Measurements from ENCODE around the gene GPR158.
"Not testable (repeated sequence)": the region's sequence is repeated elsewhere in the genome, so short reads cannot be mapped to it uniquely, and the experiment has no call there.

GPR158 gene

GRCh38 chr10:25308278-25308677, 133.5 kb downstream of the GPR158 start:
- in situ Hi-C loops (cut with HindIII; ENCODE audit: low sequenced_read_pairs) = no loop called here
- no peak overlapping the region for H3K4me3 ChIP-seq (ENCODE audit: low read depth, low read length)
- TF ChIP-seq CTCF (IDR thresholded peaks at IDR 0.05; ENCODE audit: low read depth, low read length) = no peak
- DNase-seq (ENCODE audit: low read depth, low spot score) = no peak

GRCh38 chr10:25317596-25318211, 142.9 kb downstream of the GPR158 start:
- H3K4me3 ChIP-seq (ENCODE audit: low read depth, low read length); DNase-seq (ENCODE audit: low read depth, low spot score); in situ Hi-C loops (cut with HindIII; ENCODE audit: low sequenced_read_pairs): not testable (repeated sequence)

GRCh38 chr10:25327273-25327672, 152.5 kb downstream of the GPR158 start:
- TF ChIP-seq CTCF (IDR thresholded peaks at IDR 0.05; ENCODE audit: low read depth, low read length) = no peak
- no peak overlapping the region for H3K4me3 ChIP-seq (ENCODE audit: low read depth, low read length)
- no peak for DNase-seq (ENCODE audit: low read depth, low spot score)
- in situ Hi-C loops (cut with HindIII; ENCODE audit: low sequenced_read_pairs) = no loop called here

GRCh38 chr10:25328361-25328760, 153.6 kb downstream of the GPR158 start:
- TF ChIP-seq CTCF (IDR thresholded peaks at IDR 0.05; ENCODE audit: low read depth, low read length) = no peak
- in situ Hi-C loops (cut with HindIII; ENCODE audit: low sequenced_read_pairs) = no loop called here
- no peak for DNase-seq (ENCODE audit: low read depth, low spot score)
- no peak overlapping the region for H3K4me3 ChIP-seq (ENCODE audit: low read depth, low read length)

GRCh38 chr10:25329587-25329986, 154.8 kb downstream of the GPR158 start:
- DNase-seq (ENCODE audit: low read depth, low spot score); in situ Hi-C loops (cut with HindIII; ENCODE audit: low sequenced_read_pairs); H3K4me3 ChIP-seq (ENCODE audit: low read depth, low read length): not testable (repeated sequence)

GRCh38 chr10:25334445-25334844, 159.6 kb downstream of the GPR158 start:
- TF ChIP-seq CTCF (IDR thresholded peaks at IDR 0.05; ENCODE audit: low read depth, low read length) = no peak
- in situ Hi-C loops (cut with HindIII; ENCODE audit: low sequenced_read_pairs) = no loop called here
- no peak for DNase-seq (ENCODE audit: low read depth, low spot score)
- H3K4me3 ChIP-seq (ENCODE audit: low read depth, low read length) = no peak overlapping the region

- H3K4me3 ChIP-seq (ENCODE audit: low read depth, low read length) = no peak overlapping the region
- DNase-seq (ENCODE audit: low read depth, low spot score) = no peak
- in situ Hi-C loops (cut with HindIII; ENCODE audit: low sequenced_read_pairs) = no loop called here
- no peak for TF ChIP-seq CTCF (IDR thresholded peaks at IDR 0.05; ENCODE audit: low read depth, low read length)
These were observed 161.5 kb downstream of the GPR158 start for GRCh38 chr10:25336330-25336729.

- no peak for TF ChIP-seq CTCF (IDR thresholded peaks at IDR 0.05; ENCODE audit: low read depth, low read length)
- no peak for DNase-seq (ENCODE audit: low read depth, low spot score)
- in situ Hi-C loops (cut with HindIII; ENCODE audit: low sequenced_read_pairs) = no loop called here
These were observed 163.5 kb downstream of the GPR158 start for GRCh38 chr10:25338271-25338670.

More at GRCh38 chr10:25338271-25338670, 163.5 kb downstream of the GPR158 start:
- no peak overlapping the region for H3K4me3 ChIP-seq (ENCODE audit: low read depth, low read length)
